Erythroblast (primary cell): ENCODE measurements around the gene UBA3.

Experiments
- GATA1 ChIP-seq: IDR thresholded peaks from 2 replicates; pipeline ENCODE4 v1.6.1; 2011; ENCODE audit warnings: low read depth, mild to moderate bottlenecking, control low read depth, low read length, moderate library complexity
- POLR2A ChIP-seq: IDR thresholded peaks from 2 replicates; pipeline ENCODE4 v1.6.1; 2011; ENCODE audit warnings: mild to moderate bottlenecking, low read length

DNA sequence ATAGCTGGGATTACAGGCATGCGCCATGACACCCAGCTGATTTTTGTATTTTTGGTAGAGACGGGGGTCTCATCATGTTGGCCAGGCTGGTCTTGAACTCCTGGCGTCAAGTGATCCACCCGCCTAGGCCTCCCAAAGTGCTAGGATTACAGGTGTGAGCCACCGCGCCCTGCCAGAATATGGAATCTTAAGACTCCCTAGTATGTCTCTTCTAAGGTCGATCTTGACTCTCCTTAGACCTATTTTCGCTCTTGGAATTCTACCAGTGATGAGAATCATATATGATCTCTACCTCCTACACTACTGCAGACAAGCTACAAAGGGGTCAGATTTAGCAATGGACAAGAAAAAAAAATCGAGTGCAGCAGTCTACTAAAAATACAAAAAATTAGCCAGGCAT lies 47.4 kb downstream of the UBA3 start:
- TF ChIP-seq POLR2A (no peak), GATA1 (no peak)
